ENCODE data around the gene METAP1D. TPM values are rescaled to one million over a fixed set of nuclear protein-coding genes. Genes with fewer than 3 reads are reported as not detected.

Gene METAP1D
- total RNA-seq, 1 experiment from 2014 or later, result 8.6 TPM

GRCh38 chr2:171966688-171967087 is 33.1 kb upstream of the METAP1D start:
- POLR2A ChIA-PET, result no interaction called here
- Histone ChIP-seq H3K9me3 (ENCODE audit: control insufficient read depth, insufficient read depth, low read depth, low read length) (no peaks in the 10 kb centered on the region), H3K36me3 (ENCODE audit: control insufficient read depth, insufficient read depth, low read length) (peaks cover 20% of the 10 kb centered on the region), H3K4me3 (ENCODE audit: low read depth in 2 of 2, low read length in 2 of 2) (no peak overlapping the region), H3K27me3 (ENCODE audit: control insufficient read depth, insufficient read depth, low read length) (no peaks in the 10 kb centered on the region), H3K4me1 (ENCODE audit: control insufficient read depth, insufficient read depth, low read length) (no peaks in the 10 kb centered on the region), H3K27ac (ENCODE audit: low read length) (no peak overlapping the region)
- no peak for ATAC-seq
- CTCF ChIA-PET, result no interaction called here
- DNase-seq (ENCODE audit: low read depth, low spot score), result no peak
- in situ Hi-C loops (cut with HindIII; ENCODE audit: low pct_unique_long_range_greater_than_20kb, low sequenced_read_pairs), result no loop called here
- TF ChIP-seq REST (IDR thresholded peaks at IDR 0.05; ENCODE audit: insufficient read depth in 1 of 2, low read depth in 2 of 2, low read length in 1 of 2) (no peak), TCF7L2 (IDR thresholded peaks at IDR 0.05; ENCODE audit: low read depth, low read length) (no peak), SIN3A (IDR thresholded peaks at IDR 0.05; ENCODE audit: borderline replicate concordance, insufficient read depth, low read depth, low read length) (no peak), CTCF (IDR thresholded peaks at IDR 0.05) (no peak), POLR2AphosphoS5 (IDR thresholded peaks at IDR 0.05; ENCODE audit: low read depth, low read length) (no peak)
- no TSS peak for BruUV-seq (replicated peaks)
- intact Hi-C loops (cut with micrococcal nuclease; ENCODE audit: unreplicated experiment), result no loop called here

- intact Hi-C loops (cut with micrococcal nuclease; ENCODE audit: unreplicated experiment), result no loop called here
- BruUV-seq (replicated peaks), result no TSS peak
- no peaks in the 10 kb centered on the region for H3K4me1 ChIP-seq (ENCODE audit: control insufficient read depth, insufficient read depth, low read length)
These were observed 31.2 kb upstream of the METAP1D start for GRCh38 chr2:171968509-171968908.

GRCh38 chr2:171972329-171972982 is 27.3 kb upstream of the METAP1D start:
- no peaks in the 10 kb centered on the region for H3K27me3 ChIP-seq (ENCODE audit: control insufficient read depth, insufficient read depth, low read length)
- ChIA-PET POLR2A (no interaction called here), CTCF (no interaction called here)
- no TSS peak for BruUV-seq (replicated peaks)
- intact Hi-C loops (cut with micrococcal nuclease; ENCODE audit: unreplicated experiment), result no loop called here
- H3K27ac ChIP-seq (ENCODE audit: low read length), result no peak overlapping the region
- no peaks in the 10 kb centered on the region for H3K9me3 ChIP-seq (ENCODE audit: control insufficient read depth, insufficient read depth, low read depth, low read length)
- ATAC-seq, result 0 out of 2 replicates have a peak, but pooled peaks have one; percentile 38
- no peak overlapping the region for H3K4me3 ChIP-seq (ENCODE audit: low read depth in 2 of 2, low read length in 2 of 2)
- H3K4me1 ChIP-seq (ENCODE audit: control insufficient read depth, insufficient read depth, low read length), result no peaks in the 10 kb centered on the region
- in situ Hi-C loops (cut with HindIII; ENCODE audit: low pct_unique_long_range_greater_than_20kb, low sequenced_read_pairs), result no loop called here
- H3K36me3 ChIP-seq (ENCODE audit: control insufficient read depth, insufficient read depth, low read length), result peaks cover 2% of the 10 kb centered on the region; the same call in 1 of the 2 replicates
- no peak for DNase-seq (ENCODE audit: low read depth, low spot score)
- TF ChIP-seq POLR2AphosphoS5 (IDR thresholded peaks at IDR 0.05; ENCODE audit: low read depth, low read length) (no peak), CTCF (IDR thresholded peaks at IDR 0.05) (no peak), TCF7L2 (IDR thresholded peaks at IDR 0.05; ENCODE audit: low read depth, low read length) (no peak)

More at GRCh38 chr2:171968509-171968908, 31.2 kb upstream of the METAP1D start:
- Histone ChIP-seq H3K4me3 (ENCODE audit: low read depth in 2 of 2, low read length in 2 of 2) (no peak overlapping the region), H3K9me3 (ENCODE audit: control insufficient read depth, insufficient read depth, low read depth, low read length) (no peaks in the 10 kb centered on the region), H3K27ac (ENCODE audit: low read length) (no peak overlapping the region), H3K36me3 (ENCODE audit: control insufficient read depth, insufficient read depth, low read length) (peaks cover 20% of the 10 kb centered on the region), H3K27me3 (ENCODE audit: control insufficient read depth, insufficient read depth, low read length) (no peaks in the 10 kb centered on the region)
- POLR2A ChIA-PET, result no interaction called here
- ATAC-seq (no peak), DNase-seq (ENCODE audit: low read depth, low spot score) (no peak)
- no peak for TF ChIP-seq TCF7L2 (IDR thresholded peaks at IDR 0.05; ENCODE audit: low read depth, low read length)
- in situ Hi-C loops (cut with HindIII; ENCODE audit: low pct_unique_long_range_greater_than_20kb, low sequenced_read_pairs), result no loop called here
- CTCF ChIA-PET, result no interaction called here

Data from Panc1 (cell line).